ENCODE data around the gene PPIL3. TPM values are rescaled to one million over a fixed set of nuclear protein-coding genes. Genes with fewer than 3 reads are reported as not detected.

Gene PPIL3
- total and polyA plus RNA-seq, 2 donors (not counting 3 experiments of a cell fraction or from before 2014, with no cell fraction given): 25.0 to 27.1 TPM

GRCh38 chr2:200839513-200839912 is 49.4 kb downstream of the PPIL3 start:
- no TSS peak for BruUV-seq (replicated peaks)
- dilution Hi-C loops (cut with MboI; ENCODE audit: extremely low pct_ligation_motif_present, low sequenced_read_pairs): no loop called here
- CTCF ChIA-PET: interaction anchor here (1.2 kb wide), 1 partner anchor 9 kb away, joined by 4 read pairs; no protein-coding TSS in a partner anchor

More at GRCh38 chr2:200839513-200839912, 49.4 kb downstream of the PPIL3 start:
- Histone ChIP-seq H4K20me1 (replicated peaks; ENCODE audit: control insufficient read depth, extremely low read depth, insufficient read depth, low read length) (no peaks in the 10 kb centered on the region), H3K36me3 (ENCODE audit: control insufficient read depth in 2 of 2, extremely low read depth in 1 of 2, insufficient read depth in 2 of 2, low read length in 2 of 2) (no peaks in the 10 kb centered on the region), H3K4me2 (ENCODE audit: insufficient read depth, low read length) (no peak overlapping the region), H3K4me1 (ENCODE audit: control insufficient read depth, extremely low read depth, insufficient read depth, low read length) (no peaks in the 10 kb centered on the region), H3K4me3 (replicated peaks in 1 of 3; ENCODE audit: insufficient read depth in 1 of 3, low read depth in 1 of 3, low read length in 3 of 3) (no peak overlapping the region), H3K79me2 (ENCODE audit: control insufficient read depth, insufficient read depth, low read length) (no peaks in the 10 kb centered on the region), H3K9ac (replicated peaks; ENCODE audit: extremely low read depth, insufficient read depth, low read length) (no peak overlapping the region), H3K27me3 (ENCODE audit: control insufficient read depth in 2 of 2, insufficient read depth in 2 of 2, low read length in 2 of 2) (no peaks in the 10 kb centered on the region), H3K27ac (ENCODE audit: insufficient read depth, low read depth, low read length) (no peak overlapping the region), H3K9me3 (replicated peaks; ENCODE audit: control insufficient read depth, insufficient read depth, low read length) (no peaks in the 10 kb centered on the region), H2AFZ (ENCODE audit: low read depth, low read length) (no peak overlapping the region), H3K9me1 (replicated peaks; ENCODE audit: control insufficient read depth, extremely low read depth, insufficient read depth, low read length) (no peaks in the 10 kb centered on the region)
- POLR2A ChIA-PET: no interaction called here
- FAIRE-seq: no peak
- TF ChIP-seq EZH2 (IDR thresholded peaks at IDR 0.05; ENCODE audit: borderline replicate concordance, low read depth, low read length, severe bottlenecking) (no peak), CTCF (IDR thresholded peaks at IDR 0.05; ENCODE audit: extremely low read depth in 1 of 2, insufficient read depth in 1 of 2, low read depth in 1 of 2, low read length in 2 of 2) (no peak), JUN (IDR thresholded peaks at IDR 0.05; ENCODE audit: borderline replicate concordance, insufficient read depth, insufficient read length, low read depth) (no peak), POLR2AphosphoS5 (IDR thresholded peaks at IDR 0.05; ENCODE audit: insufficient read depth, low read depth, low read length) (no peak), MYC (IDR thresholded peaks at IDR 0.05; ENCODE audit: low read depth, low read length) (no peak), FOS (IDR thresholded peaks at IDR 0.05; ENCODE audit: borderline replicate concordance, insufficient read depth, low read length) (no peak), GATA2 (IDR thresholded peaks at IDR 0.05; ENCODE audit: insufficient read depth, insufficient read length, low read depth, low read length) (no peak), MAX (IDR thresholded peaks at IDR 0.05; ENCODE audit: insufficient read depth, insufficient read length) (no peak), POLR2A (IDR thresholded peaks at IDR 0.05; ENCODE audit: low read depth, low read length) (no peak)
- intact Hi-C loops (cut with micrococcal nuclease): no loop called here
- DNase-seq (ENCODE audit: low read depth, low spot score): no peak
